Upper lobe of left lung (tissue), 6 donors: Measurements from ENCODE around the gene CACNB4. TPM values are rescaled to one million over a fixed set of nuclear protein-coding genes. Genes with fewer than 3 reads are reported as not detected.

ENCODE experiments used
- ATAC-seq, 2 donors: fragments of 200-7000 bp; cut with Tn5 transposase; one replicate each; pipeline ENCODE4 v1.9.1; 2022; ENCODE audit warnings: mild to moderate bottlenecking in 2 of 2, moderate library complexity in 2 of 2; ENCODE audit not compliant: low FRiP score in 2 of 2
- DNase-seq, 2 donors: peaks; one replicate each; pipeline ENCODE4 v3.0.0-alpha.2; 2019 to 2020
- H3K27ac ChIP-seq, 4 donors: fragments of 200-600 bp; sonication (generic); one replicate each; pipeline ENCODE4 v1.5.1; 2016 to 2019
- H3K27me3 ChIP-seq, 4 donors: fragments of 200-600 bp; sonication (generic); one replicate each; pipeline ENCODE4 v1.5.1; 2017 to 2019
- H3K36me3 ChIP-seq, 4 donors: fragments of 200-600 bp; sonication (generic); one replicate each; pipeline ENCODE4 v1.5.1; 2016 to 2019
- H3K4me1 ChIP-seq, 4 donors: fragments of 200-600 bp; sonication (generic); one replicate each; pipeline ENCODE4 v1.5.1; 2018 to 2019
- H3K4me3 ChIP-seq, 4 donors: fragments of 200-600 bp; sonication (generic); one replicate each; pipeline ENCODE4 v1.5.1; 2017 to 2019; ENCODE audit warnings: mild to moderate bottlenecking in 2 of 4, moderate library complexity in 1 of 4
- H3K9me3 ChIP-seq, 4 donors: fragments of 200-600 bp; sonication (generic); one replicate each; pipeline ENCODE4 v1.5.1; 2018 to 2019
- EP300 ChIP-seq, 4 donors: sonication (generic); formaldehyde crosslinking; IDR thresholded peaks; one replicate each; pipeline ENCODE4 v1.5.1; 2017; ENCODE audit warnings: antibody characterized with exemption in 4 of 4, control low read depth in 2 of 4
- POLR2A ChIP-seq, 4 donors: fragments of 450-650 bp; IDR thresholded peaks; one replicate each; pipeline ENCODE4 v1.5.1; 2016 to 2017; ENCODE audit warnings: antibody characterized with exemption in 4 of 4, mild to moderate bottlenecking in 2 of 4
- POLR2AphosphoS5 ChIP-seq, 2 donors: sonication (generic); formaldehyde crosslinking; IDR thresholded peaks; one replicate each; pipeline ENCODE4 v1.5.1; 2017; ENCODE audit warnings: antibody characterized with exemption in 2 of 2
- WGBS, 2 donors: methylation state at CpG; one replicate each; pipeline ENCODE4 v1.1.5; 2017 to 2018; 5-methylcytosine and 5-hydroxymethylcytosine counted together
- total RNA-seq, 6 donors: library from RNA; depleted of rRNA in 4 of 6; stranded (reverse); fragments of >200 nt in 4 of 6; gene quantifications; one replicate each; pipeline versions ENCODE4 v1.1.0 to v1.2.1, GENCODE V29; 2016 to 2021
- TF ChIP-seq, protein P1 (sequence below), 6 experiments: fragments of 450-650 bp in 4 of 6; fragments of 200-600 bp in 2 of 6; sonication (generic) in 2 of 6; IDR thresholded peaks; one replicate each; pipeline ENCODE4 v1.5.1; 2016 to 2019; ENCODE audit warnings: antibody characterized with exemption in 6 of 6
- donor health status: DM: no; HTN: no; CAD: no; lungs with moderate emphysema.
- donor health status: DM: no; HTN: yes; CAD: no; lungs with severe emphysema.

Gene CACNB4
- total RNA-seq, 6 donors from 2014 or later: 7.7 to 21.0 (median 12.8) TPM

DNA sequence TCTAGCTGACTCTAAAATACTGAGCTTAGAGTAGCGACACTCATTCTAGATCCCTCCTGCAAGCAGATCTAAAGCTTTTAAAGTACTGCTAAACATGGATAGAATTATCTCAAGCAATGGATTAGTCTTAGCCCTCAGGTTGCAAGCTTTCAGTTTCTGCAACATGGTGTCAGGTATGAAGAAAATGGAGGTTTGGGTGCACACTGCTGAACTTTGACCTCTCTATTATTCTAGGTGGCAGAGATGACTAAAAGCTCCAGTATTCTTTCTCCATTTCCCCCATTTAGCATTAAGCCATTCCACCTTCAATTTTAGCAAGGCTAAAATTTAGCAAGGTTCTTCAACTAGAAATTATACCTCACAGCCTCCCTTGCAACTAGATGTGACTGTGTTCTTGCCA lies 117.0 kb downstream of the CACNB4 start:
- no peaks in the 10 kb centered on the region for H3K4me1 ChIP-seq
- H3K27ac ChIP-seq: no peak overlapping the region
- H3K27me3 ChIP-seq: no peaks in the 10 kb centered on the region
- no peak for ATAC-seq
- H3K9me3 ChIP-seq: no peaks in the 10 kb centered on the region
- 72 to 91% methylated on average over 1 of the region's 1 CpG for WGBS, 2 donors
- no peak overlapping the region for H3K4me3 ChIP-seq
- no peaks in the 10 kb centered on the region for H3K36me3 ChIP-seq
- TF ChIP-seq POLR2A (IDR thresholded peaks at IDR 0.05) (no peak), EP300 (IDR thresholded peaks at IDR 0.05) (no peak), POLR2AphosphoS5 (IDR thresholded peaks at IDR 0.05) (no peak)
- TF ChIP-seq, protein P1, sequence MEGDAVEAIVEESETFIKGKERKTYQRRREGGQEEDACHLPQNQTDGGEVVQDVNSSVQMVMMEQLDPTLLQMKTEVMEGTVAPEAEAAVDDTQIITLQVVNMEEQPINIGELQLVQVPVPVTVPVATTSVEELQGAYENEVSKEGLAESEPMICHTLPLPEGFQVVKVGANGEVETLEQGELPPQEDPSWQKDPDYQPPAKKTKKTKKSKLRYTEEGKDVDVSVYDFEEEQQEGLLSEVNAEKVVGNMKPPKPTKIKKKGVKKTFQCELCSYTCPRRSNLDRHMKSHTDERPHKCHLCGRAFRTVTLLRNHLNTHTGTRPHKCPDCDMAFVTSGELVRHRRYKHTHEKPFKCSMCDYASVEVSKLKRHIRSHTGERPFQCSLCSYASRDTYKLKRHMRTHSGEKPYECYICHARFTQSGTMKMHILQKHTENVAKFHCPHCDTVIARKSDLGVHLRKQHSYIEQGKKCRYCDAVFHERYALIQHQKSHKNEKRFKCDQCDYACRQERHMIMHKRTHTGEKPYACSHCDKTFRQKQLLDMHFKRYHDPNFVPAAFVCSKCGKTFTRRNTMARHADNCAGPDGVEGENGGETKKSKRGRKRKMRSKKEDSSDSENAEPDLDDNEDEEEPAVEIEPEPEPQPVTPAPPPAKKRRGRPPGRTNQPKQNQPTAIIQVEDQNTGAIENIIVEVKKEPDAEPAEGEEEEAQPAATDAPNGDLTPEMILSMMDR (IDR thresholded peaks at IDR 0.05): no peak
- DNase-seq: no peak

DNA sequence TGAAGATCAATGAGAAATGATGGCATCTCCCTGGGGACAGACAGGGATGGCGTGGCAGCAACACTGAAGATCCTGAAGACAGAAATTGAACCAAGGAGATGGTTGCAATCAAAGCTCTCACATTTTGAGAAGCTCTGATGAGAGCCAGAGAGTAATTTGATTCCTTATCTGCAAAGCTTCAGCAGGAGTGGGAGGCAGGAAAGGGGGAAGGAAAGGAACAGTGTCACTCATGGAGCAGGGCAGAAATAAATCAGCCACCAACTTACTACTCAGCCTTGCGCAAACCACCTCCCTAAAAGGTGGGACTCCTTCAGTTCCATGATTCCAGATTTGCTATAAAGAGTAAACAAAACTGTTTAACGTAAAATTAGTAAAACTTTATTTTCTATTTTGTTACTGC lies 119.2 kb downstream of the CACNB4 start:
- TF ChIP-seq, protein P1 (IDR thresholded peaks at IDR 0.05): no peak
- TF ChIP-seq POLR2AphosphoS5 (IDR thresholded peaks at IDR 0.05) (no peak), POLR2A (IDR thresholded peaks at IDR 0.05) (no peak), EP300 (IDR thresholded peaks at IDR 0.05) (no peak)
- DNase-seq (no peak), ATAC-seq (no peak)
- no peaks in the 10 kb centered on the region for H3K36me3 ChIP-seq
- no peaks in the 10 kb centered on the region for H3K27me3 ChIP-seq
- WGBS, 2 donors: 90 to 94% methylated on average over 3 of the region's 3 CpGs
- no peak overlapping the region for H3K4me3 ChIP-seq
- H3K4me1 ChIP-seq: no peaks in the 10 kb centered on the region
- H3K27ac ChIP-seq: no peak overlapping the region
- H3K9me3 ChIP-seq: no peaks in the 10 kb centered on the region

DNA sequence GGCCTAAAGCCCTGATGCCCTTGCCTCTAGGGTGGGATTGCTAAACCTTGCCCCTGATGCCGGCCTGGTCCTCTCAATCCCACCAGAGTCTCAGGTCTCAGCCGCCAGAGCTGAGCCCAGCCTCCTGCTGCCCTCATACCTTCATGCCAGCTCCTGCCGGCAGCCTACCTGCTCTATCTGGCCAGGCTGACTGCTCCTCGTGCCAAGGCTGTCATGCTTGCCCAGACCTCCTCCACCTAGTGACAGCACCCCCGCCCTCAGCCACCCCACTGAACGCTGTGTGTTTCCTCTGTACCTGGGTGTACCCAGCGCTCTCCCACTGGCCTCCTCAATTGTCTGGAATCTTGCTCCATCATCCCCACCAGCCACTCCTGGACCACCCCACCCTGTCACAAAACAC lies 120.1 kb downstream of the CACNB4 start:
- Histone ChIP-seq H3K4me3 (no peak overlapping the region), H3K27ac (no peak overlapping the region), H3K4me1 (peaks cover 0 to 3% (median 0%) of the 10 kb centered on the region in 4 donors), H3K27me3 (no peaks in the 10 kb centered on the region), H3K9me3 (no peaks in the 10 kb centered on the region), H3K36me3 (no peaks in the 10 kb centered on the region)
- DNase-seq (peak in 1 of 2 donors; percentile 20), ATAC-seq (no peak)
- no peak for TF ChIP-seq POLR2AphosphoS5 (IDR thresholded peaks at IDR 0.05)
- no peak for TF ChIP-seq POLR2A (IDR thresholded peaks at IDR 0.05)
- TF ChIP-seq, protein P1 (IDR thresholded peaks at IDR 0.05): no peak
- TF ChIP-seq EP300 (IDR thresholded peaks at IDR 0.05): no peak
- 88 to 93% methylated on average over 4 to 7 of the region's 7 CpGs for WGBS, 2 donors

DNA sequence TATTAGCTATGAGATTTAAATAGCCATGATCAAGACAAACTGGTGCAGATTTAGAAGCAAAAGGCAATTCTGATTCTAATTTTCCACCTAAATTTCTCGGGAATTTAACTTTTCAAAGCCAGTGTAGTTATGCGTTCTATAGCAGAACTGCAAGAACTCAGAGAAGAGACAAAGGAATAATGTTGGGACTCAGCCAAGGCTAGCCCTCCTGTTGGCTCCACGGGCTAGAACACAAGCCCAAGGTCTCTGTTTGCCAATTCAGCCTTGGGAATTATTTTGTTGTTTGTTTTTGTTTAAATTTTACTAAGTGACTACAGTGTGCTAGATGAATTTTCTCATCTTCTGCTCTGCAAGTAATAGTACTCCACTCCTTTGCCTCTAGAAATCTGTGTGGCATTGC lies 121.2 kb downstream of the CACNB4 start:
- ATAC-seq: no peak
- Histone ChIP-seq H3K4me1 (peaks cover 0 to 6% (median 0%) of the 10 kb centered on the region in 4 donors), H3K4me3 (no peak overlapping the region), H3K27ac (no peak overlapping the region), H3K9me3 (no peaks in the 10 kb centered on the region), H3K27me3 (no peaks in the 10 kb centered on the region), H3K36me3 (no peaks in the 10 kb centered on the region)
- DNase-seq: no peak
- 78 to 82% methylated on average over 3 of the region's 3 CpGs for WGBS, 2 donors
- no peak for TF ChIP-seq POLR2AphosphoS5 (IDR thresholded peaks at IDR 0.05)
- TF ChIP-seq, protein P1 (IDR thresholded peaks at IDR 0.05): no peak
- TF ChIP-seq POLR2A (IDR thresholded peaks at IDR 0.05): no peak
- TF ChIP-seq EP300 (IDR thresholded peaks at IDR 0.05): no peak

GRCh38 chr2:151976945-151977353 lies 121.9 kb downstream of the CACNB4 start:
- no peak for ATAC-seq
- Histone ChIP-seq H3K4me3 (no peak overlapping the region), H3K27ac (no peak overlapping the region), H3K4me1 (peaks cover 0 to 6% (median 0%) of the 10 kb centered on the region in 4 donors), H3K9me3 (no peaks in the 10 kb centered on the region), H3K36me3 (no peaks in the 10 kb centered on the region), H3K27me3 (no peaks in the 10 kb centered on the region)
- TF ChIP-seq POLR2A (IDR thresholded peaks at IDR 0.05) (no peak), EP300 (IDR thresholded peaks at IDR 0.05) (no peak), POLR2AphosphoS5 (IDR thresholded peaks at IDR 0.05) (no peak)
- TF ChIP-seq, protein P1 (IDR thresholded peaks at IDR 0.05): no peak
- WGBS, 2 donors: 82% methylated on average over 2 of the region's 2 CpGs
- DNase-seq: no peak
